GM19438 (cell line): ENCODE results near the gene F7.
"Not testable (repeated sequence)": the region's sequence is repeated elsewhere in the genome, so short reads cannot be mapped to it uniquely, and the experiment has no call there.

Experiments used
- ATAC-seq: cut with Tn5 transposase; IDR thresholded peaks from one replicate; pipeline ENCODE4 v1.9.1; 2021; ENCODE audit warnings: low read depth; ENCODE audit not compliant: unreplicated experiment

The F7 gene

GRCh38 chr13:113070855-113071254 is 34.7 kb upstream of the F7 start:
- ATAC-seq: no peak

DNA sequence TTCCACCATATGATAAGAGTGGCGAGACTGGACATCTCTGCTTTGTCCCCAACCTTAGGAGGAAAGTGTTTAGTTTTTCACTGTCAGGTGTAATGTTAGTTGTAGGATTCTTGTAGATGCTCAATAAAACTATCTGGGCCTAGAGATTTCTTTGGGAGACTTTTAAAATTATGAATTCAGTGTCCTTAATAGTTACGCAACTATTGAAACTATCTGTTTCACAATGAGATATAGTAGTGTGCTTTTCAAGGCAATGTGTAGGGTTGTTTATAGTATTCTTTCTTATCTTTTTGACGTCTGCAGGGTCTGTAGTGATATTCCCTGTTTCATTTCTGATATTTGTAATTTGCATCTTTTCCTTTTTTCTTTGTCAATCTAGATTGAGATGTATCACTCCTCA is 33.2 kb upstream of the F7 start:
- ATAC-seq: no peak

- no peak for ATAC-seq
Measured at GRCh38 chr13:113073942-113074341, 31.6 kb upstream of the F7 start.

GRCh38 chr13:113074401-113074800 is 31.2 kb upstream of the F7 start:
- no peak for ATAC-seq

GRCh38 chr13:113074876-113075275 is 30.7 kb upstream of the F7 start:
- no peak for ATAC-seq

DNA sequence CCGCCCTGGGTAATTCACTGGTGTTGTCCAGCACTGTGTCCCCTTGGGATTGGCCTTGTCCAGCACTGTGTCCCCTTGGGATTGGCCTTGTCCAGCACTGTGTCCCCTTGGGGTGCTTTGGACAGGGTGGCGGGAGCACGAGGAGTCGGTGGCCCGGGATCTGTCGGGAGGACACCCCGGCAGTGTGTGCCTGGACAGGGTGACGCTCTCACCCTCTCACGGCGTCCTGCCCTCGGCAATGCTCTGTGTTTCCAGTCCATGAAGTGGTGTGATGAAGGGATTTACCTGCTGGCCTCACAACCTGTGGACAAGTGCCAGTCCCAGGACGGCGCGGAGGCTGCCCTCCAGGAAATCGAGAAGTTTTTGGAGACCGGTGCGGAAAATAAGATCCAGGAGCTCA is 29.9 kb upstream of the F7 start:
- ATAC-seq: no peak

GRCh38 chr13:113076681-113077401 is 28.8 kb upstream of the F7 start:
- no peak for ATAC-seq

GRCh38 chr13:113077566-113077952 is 28.0 kb upstream of the F7 start:
- no peak for ATAC-seq

DNA sequence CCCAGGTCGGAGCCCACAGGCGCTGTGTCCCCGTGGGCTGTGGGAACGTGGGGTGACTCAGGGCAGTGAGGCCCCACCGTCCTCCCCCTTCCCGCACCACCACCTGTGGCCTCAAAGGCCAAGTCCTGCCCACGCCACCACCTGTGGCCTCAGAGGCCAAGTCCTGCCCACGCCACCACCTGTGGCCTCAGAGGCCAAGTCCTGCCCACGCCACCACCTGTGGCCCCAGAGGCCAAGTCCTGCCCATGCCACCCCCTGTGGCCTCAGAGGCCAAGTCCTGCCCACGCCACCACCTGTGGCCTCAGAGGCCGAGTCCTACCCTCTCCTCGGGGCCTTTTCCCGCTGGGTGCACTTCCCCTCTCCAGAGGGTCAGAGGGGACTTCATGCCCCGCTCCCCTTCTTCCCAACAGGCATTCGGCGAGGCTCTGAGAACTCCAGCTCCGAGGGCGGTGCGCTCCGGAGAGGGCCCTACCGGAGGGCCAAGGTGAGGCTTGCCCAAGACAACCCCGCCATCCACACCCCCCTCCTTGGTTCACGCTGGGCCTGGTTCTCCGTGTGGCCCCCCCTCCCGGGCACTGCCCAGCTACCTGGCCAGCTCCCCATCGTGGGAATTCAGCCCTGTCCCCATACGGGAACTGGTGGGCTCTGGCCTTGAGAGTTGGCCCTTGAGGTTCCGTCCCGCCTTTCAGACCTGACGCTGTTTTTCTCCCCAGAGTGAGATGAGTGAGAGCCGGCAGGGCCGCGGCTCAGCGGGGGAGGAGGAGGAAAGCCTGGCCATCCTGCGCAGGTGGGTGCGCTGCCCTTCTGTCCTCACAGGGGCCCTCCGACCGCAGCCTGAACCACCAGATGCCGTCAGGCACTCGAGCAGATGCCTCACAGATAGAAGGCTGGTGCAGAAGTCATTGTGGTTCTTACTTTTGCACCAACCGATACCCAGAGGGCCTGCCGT is 27.4 kb upstream of the F7 start:
- no peak for ATAC-seq

GRCh38 chr13:113078902-113079780 is 26.4 kb upstream of the F7 start:
- no peak for ATAC-seq

DNA sequence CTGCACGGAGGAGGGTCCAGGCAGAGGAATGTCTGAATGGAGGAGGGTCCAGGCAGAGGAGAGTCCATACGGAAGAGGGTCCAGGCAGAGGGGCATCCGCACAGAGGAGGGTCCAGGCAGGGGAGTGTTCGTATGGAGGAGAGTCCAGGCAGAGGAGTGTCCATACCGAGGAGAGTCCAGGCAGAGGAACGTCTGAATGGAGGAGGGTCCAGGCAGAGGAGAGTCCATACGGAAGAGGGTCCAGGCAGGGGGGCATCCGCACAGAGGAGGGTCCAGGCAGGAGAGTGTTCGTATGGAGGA is 25.9 kb upstream of the F7 start:
- not testable (repeated sequence) for ATAC-seq

- no peak for ATAC-seq
Measured at GRCh38 chr13:113080361-113080831, 25.2 kb upstream of the F7 start.

GRCh38 chr13:113080901-113081521 is 24.6 kb upstream of the F7 start:
- no peak for ATAC-seq

- no peak for ATAC-seq
Measured at GRCh38 chr13:113082198-113083021, 23.2 kb upstream of the F7 start.

DNA sequence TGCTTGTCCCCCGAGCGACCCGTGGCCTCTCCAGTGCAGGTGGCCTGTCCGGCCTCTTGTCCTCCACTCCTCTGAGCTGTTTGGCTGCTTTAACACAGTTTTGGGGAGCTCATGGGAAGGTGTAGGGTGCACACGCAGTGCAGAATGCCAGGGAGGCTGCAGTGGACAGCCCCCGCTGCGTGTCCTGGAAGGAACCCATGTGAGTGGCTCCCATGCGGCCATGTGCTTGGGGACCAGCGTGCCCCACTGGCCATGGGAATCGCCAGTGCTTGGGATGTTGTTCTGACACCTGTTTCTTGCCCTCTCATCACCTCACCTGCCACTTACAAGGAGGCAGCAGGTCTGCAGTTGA is 22.6 kb upstream of the F7 start:
- no peak for ATAC-seq

DNA sequence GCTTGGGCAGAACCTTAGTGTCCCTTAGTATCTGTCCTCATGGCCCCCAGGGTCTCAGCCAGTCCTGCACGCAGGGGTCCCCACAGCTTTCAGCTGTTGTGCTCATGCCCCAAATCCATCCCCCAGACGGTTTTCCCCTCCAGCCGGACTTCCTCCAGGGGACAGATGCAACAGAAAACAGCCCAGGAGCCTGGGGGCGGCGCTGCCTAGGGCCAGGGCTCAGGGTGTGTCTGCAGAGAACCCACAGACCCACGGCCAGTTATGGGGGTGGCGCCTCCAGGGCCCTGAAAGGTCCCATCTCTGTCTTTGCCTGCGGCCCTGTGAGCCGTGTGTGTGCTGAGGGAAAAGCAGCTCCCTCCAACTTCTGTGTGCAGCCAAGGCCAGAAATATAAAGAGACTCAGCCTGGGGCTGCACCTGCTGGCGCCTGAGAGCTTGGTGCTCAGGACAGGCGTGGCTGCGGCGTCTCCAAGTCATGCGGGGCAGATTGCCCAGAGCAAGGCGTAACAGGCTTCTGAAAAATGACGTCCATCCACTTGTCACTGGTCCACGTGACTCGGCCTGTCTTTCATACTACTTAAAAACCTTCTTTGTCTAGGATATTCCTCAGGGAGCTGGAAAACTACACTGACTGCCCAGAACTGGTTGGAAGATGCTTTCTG is 22.1 kb upstream of the F7 start:
- ATAC-seq: no peak

DNA sequence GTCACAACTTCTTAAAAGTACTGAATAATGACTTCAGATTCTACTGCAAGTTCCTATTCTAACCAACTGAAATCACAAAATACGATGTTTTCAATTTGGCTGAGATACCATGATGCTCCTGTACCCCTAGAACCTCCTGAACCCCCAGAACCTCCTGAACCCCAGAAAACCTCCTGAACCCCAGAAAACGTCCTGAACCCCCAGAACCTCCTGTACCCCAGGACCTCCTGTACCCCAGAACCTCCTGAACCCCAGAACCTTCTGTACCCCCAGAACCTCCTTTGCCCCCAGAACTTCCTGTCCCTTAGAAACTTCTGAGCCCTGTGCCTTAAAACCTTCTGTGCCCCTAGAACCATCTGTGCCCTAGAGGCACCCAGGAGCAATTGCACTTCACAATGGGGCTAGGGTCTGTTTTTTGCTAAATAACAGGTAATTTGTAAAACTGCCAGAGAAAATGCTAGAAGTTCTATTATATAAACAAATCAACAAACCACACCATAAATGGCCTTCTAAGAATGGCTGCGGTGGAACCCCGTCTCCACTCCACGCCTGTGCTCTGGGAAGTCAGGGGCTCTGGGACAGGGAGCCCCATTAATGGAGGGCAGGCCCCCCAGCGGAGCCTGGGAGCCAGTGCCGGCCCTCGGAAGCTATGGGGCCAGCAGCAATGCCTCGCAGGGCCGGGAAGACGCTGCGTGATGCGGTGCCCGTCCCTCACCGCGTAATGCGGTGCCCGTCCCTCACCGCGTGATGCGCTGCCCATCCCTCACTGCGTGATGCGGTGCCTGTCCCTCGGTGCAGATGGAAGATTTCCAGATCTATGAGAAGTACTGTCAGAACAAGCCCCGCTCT is 21.3 kb upstream of the F7 start:
- ATAC-seq: no peak

GRCh38 chr13:113084943-113085540 is 20.5 kb upstream of the F7 start:
- no peak for ATAC-seq
